GM18517 (cell line): ENCODE measurements around the gene ZNF724.
A peak's percentile ranks its signal among the peaks of the same experiment; 100 is the strongest.
"Not testable (repeated sequence)": the region's sequence is repeated elsewhere in the genome, so short reads cannot be mapped to it uniquely, and the experiment has no call there.

Source experiments
- ATAC-seq: cut with Tn5 transposase; IDR thresholded peaks from one replicate; pipeline ENCODE4 v1.9.1; 2021; ENCODE audit warnings: mild to moderate bottlenecking, moderate library complexity; ENCODE audit not compliant: unreplicated experiment

ZNF724 gene

GRCh38 chr19:23249911-23250649, at the start of gene ZNF724:
TSS of gene ZNF724 (minus strand) at chr19:23250394. CDS start at chr19:23250242, 152 bp downstream.
- peak; percentile 97 for ATAC-seq

GRCh38 chr19:23294141-23294540, 43.9 kb upstream of the ZNF724 start:
- no peak for ATAC-seq

GRCh38 chr19:23289966-23290365, 39.8 kb upstream of the ZNF724 start:
- not testable (repeated sequence) for ATAC-seq

GRCh38 chr19:23287620-23288019, 37.4 kb upstream of the ZNF724 start:
- no peak for ATAC-seq

- no peak for ATAC-seq
Measured at GRCh38 chr19:23286477-23286876, 36.3 kb upstream of the ZNF724 start.

- ATAC-seq = no peak
Measured at GRCh38 chr19:23285948-23286347, 35.8 kb upstream of the ZNF724 start.

- not testable (repeated sequence) for ATAC-seq
Measured at GRCh38 chr19:23285326-23285725, 35.1 kb upstream of the ZNF724 start.

- ATAC-seq = no peak
Measured at GRCh38 chr19:23283925-23284324, 33.7 kb upstream of the ZNF724 start.

GRCh38 chr19:23281663-23282276, 31.6 kb upstream of the ZNF724 start:
- no peak for ATAC-seq

- not testable (repeated sequence) for ATAC-seq
Measured at GRCh38 chr19:23278118-23278517, 27.9 kb upstream of the ZNF724 start.

- peak; percentile 99 for ATAC-seq
Measured at GRCh38 chr19:23273590-23274412, 23.6 kb upstream of the ZNF724 start.

- no peak for ATAC-seq
Measured at GRCh38 chr19:23273022-23273589, 22.9 kb upstream of the ZNF724 start.

- no peak for ATAC-seq
Measured at GRCh38 chr19:23263870-23264590, 13.8 kb upstream of the ZNF724 start.

- no peak for ATAC-seq
Measured at GRCh38 chr19:23263396-23263795, 13.2 kb upstream of the ZNF724 start.

GRCh38 chr19:23262920-23263319, 12.7 kb upstream of the ZNF724 start:
- ATAC-seq = no peak

- no peak for ATAC-seq
Measured at GRCh38 chr19:23261496-23262020, 11.4 kb upstream of the ZNF724 start.

GRCh38 chr19:23260956-23261355, 10.8 kb upstream of the ZNF724 start:
- no peak for ATAC-seq

- no peak for ATAC-seq
Measured at GRCh38 chr19:23259961-23260360, 9.8 kb upstream of the ZNF724 start.

GRCh38 chr19:23255700-23256099, 5.5 kb upstream of the ZNF724 start:
- ATAC-seq = no peak

- ATAC-seq = no peak
Measured at GRCh38 chr19:23254141-23254910, 4.1 kb upstream of the ZNF724 start.
